Hematopoietic multipotent progenitor cell treated with erythropoietin and hydrocortisone succinate and interleukin-3 and kit ligand, for 6 days (in vitro differentiated cells): ENCODE measurements around the gene PHIP.
"Not testable (repeated sequence)": the region's sequence is repeated elsewhere in the genome, so short reads cannot be mapped to it uniquely, and the experiment has no call there.

Experiments used
- DNase-seq: peaks from one replicate; pipeline ENCODE4 v3.0.0-alpha.2; 2015

PHIP gene

GRCh38 chr6:78917788-78918187, 160.3 kb downstream of the PHIP start:
- DNase-seq: no peak

- DNase-seq: no peak
These were observed 161.6 kb downstream of the PHIP start for GRCh38 chr6:78916411-78916810.

- no peak for DNase-seq
These were observed 166.7 kb downstream of the PHIP start for GRCh38 chr6:78911218-78911940.

GRCh38 chr6:78910591-78911171, 167.4 kb downstream of the PHIP start:
- peak; percentile 53 for DNase-seq

- DNase-seq: no peak
These were observed 168.0 kb downstream of the PHIP start for GRCh38 chr6:78910010-78910409.

GRCh38 chr6:78909391-78909790, 168.7 kb downstream of the PHIP start:
- DNase-seq: peak; percentile 29

- no peak for DNase-seq
These were observed 169.4 kb downstream of the PHIP start for GRCh38 chr6:78908621-78909020.

- DNase-seq: no peak
These were observed 181.8 kb downstream of the PHIP start for GRCh38 chr6:78896227-78896626.

- not testable (repeated sequence) for DNase-seq
These were observed 188.2 kb downstream of the PHIP start for GRCh38 chr6:78889901-78890300.
